Nephron (organoid): ENCODE measurements around the gene MSI2.

ENCODE experiments used
- H3K27ac Mint-ChIP-seq, 3 experiments: 2 replicates each; pipeline ENCODE4 v1.8.0; 2020; ENCODE audit warnings: mixed read lengths in 3 of 3, mild to moderate bottlenecking in 2 of 3, moderate library complexity in 1 of 3
- H3K27me3 Mint-ChIP-seq: 2 replicates; pipeline ENCODE4 v1.8.0; 2021; ENCODE audit warnings: low read depth, mild to moderate bottlenecking, moderate library complexity, mixed read lengths
- H3K36me3 Mint-ChIP-seq: 2 replicates; pipeline ENCODE4 v1.8.0; 2020; ENCODE audit warnings: low read depth, mixed read lengths
- H3K4me1 Mint-ChIP-seq: 2 replicates; pipeline ENCODE4 v1.8.0; 2020; ENCODE audit warnings: mixed read lengths
- H3K4me3 Mint-ChIP-seq, 3 experiments: 2 replicates each; pipeline ENCODE4 v1.8.0; 2020; ENCODE audit warnings: mild to moderate bottlenecking in 3 of 3, mixed read lengths in 3 of 3, moderate library complexity in 2 of 3
- H3K9me3 Mint-ChIP-seq: 2 replicates; pipeline ENCODE4 v1.8.0; 2020; ENCODE audit warnings: mixed read lengths
- CTCF ChIP-seq, 3 experiments: fragments of 200-600 bp; sonication (generic); IDR thresholded peaks; one replicate each; pipeline ENCODE4 v1.5.0; 2021; ENCODE audit warnings: antibody characterized with exemption in 3 of 3; ENCODE audit not compliant: unreplicated experiment in 3 of 3

MSI2 gene

GRCh38 chr17:57255776-57256681 is at the start of gene MSI2:
Gene MSI2 (plus strand): TSS chr17:57256523. CDS start chr17:57256743, 220 bp downstream.
- Mint-ChIP-seq H3K27me3 (peaks cover 41% of the 10 kb centered on the region), H3K4me3 (peak within 1 kb of the TSS; percentile 94 to 97 (median 94)), H3K9me3 (peaks cover 6% of the 10 kb centered on the region), H3K36me3 (peaks cover 18% of the 10 kb centered on the region), H3K4me1 (peaks cover 33% of the 10 kb centered on the region), H3K27ac (peak within 1 kb of the TSS; percentile 53 to 90 (median 87))
- no peak for TF ChIP-seq CTCF (IDR thresholded peaks at IDR 0.05; ENCODE audit: unreplicated experiment in 3 of 3)

GRCh38 chr17:57206928-57207327 is 49.4 kb upstream of the MSI2 start:
- Mint-ChIP-seq H3K9me3 (peaks cover 24% of the 10 kb centered on the region), H3K4me1 (no peaks in the 10 kb centered on the region), H3K27ac (no peak overlapping the region), H3K36me3 (no peaks in the 10 kb centered on the region), H3K4me3 (no peak overlapping the region), H3K27me3 (peaks cover 13% of the 10 kb centered on the region)
- no peak for TF ChIP-seq CTCF (IDR thresholded peaks at IDR 0.05; ENCODE audit: unreplicated experiment in 3 of 3)

GRCh38 chr17:57207396-57207795 is 48.9 kb upstream of the MSI2 start:
- Mint-ChIP-seq H3K4me1 (no peaks in the 10 kb centered on the region), H3K4me3 (no peak overlapping the region)
- TF ChIP-seq CTCF (IDR thresholded peaks at IDR 0.05; ENCODE audit: unreplicated experiment in 3 of 3), result no peak

GRCh38 chr17:57210224-57210553 is 46.1 kb upstream of the MSI2 start:
- TF ChIP-seq CTCF (IDR thresholded peaks at IDR 0.05; ENCODE audit: unreplicated experiment in 3 of 3), result no peak
- no peaks in the 10 kb centered on the region for H3K4me1 Mint-ChIP-seq
- H3K27me3 Mint-ChIP-seq, result no peaks in the 10 kb centered on the region
- no peaks in the 10 kb centered on the region for H3K36me3 Mint-ChIP-seq
- H3K27ac Mint-ChIP-seq, result no peak overlapping the region
- no peak overlapping the region for H3K4me3 Mint-ChIP-seq
- H3K9me3 Mint-ChIP-seq, result peaks cover 24% of the 10 kb centered on the region

More at GRCh38 chr17:57207396-57207795, 48.9 kb upstream of the MSI2 start:
- Mint-ChIP-seq H3K36me3 (no peaks in the 10 kb centered on the region), H3K27me3 (peaks cover 10% of the 10 kb centered on the region), H3K9me3 (peaks cover 24% of the 10 kb centered on the region), H3K27ac (no peak overlapping the region)

GRCh38 chr17:57210972-57211411 is 45.3 kb upstream of the MSI2 start:
- no peak for TF ChIP-seq CTCF (IDR thresholded peaks at IDR 0.05; ENCODE audit: unreplicated experiment in 3 of 3)
- Mint-ChIP-seq H3K36me3 (no peaks in the 10 kb centered on the region), H3K27me3 (no peaks in the 10 kb centered on the region), H3K4me3 (no peak overlapping the region), H3K27ac (no peak overlapping the region), H3K4me1 (no peaks in the 10 kb centered on the region), H3K9me3 (peaks cover 22% of the 10 kb centered on the region)

- Mint-ChIP-seq H3K9me3 (peaks cover 17% of the 10 kb centered on the region), H3K4me1 (no peaks in the 10 kb centered on the region), H3K27me3 (peaks cover 3% of the 10 kb centered on the region), H3K27ac (no peak overlapping the region), H3K4me3 (no peak overlapping the region), H3K36me3 (no peaks in the 10 kb centered on the region)
- TF ChIP-seq CTCF (IDR thresholded peaks at IDR 0.05; ENCODE audit: unreplicated experiment in 3 of 3), result no peak
Observed at GRCh38 chr17:57211543-57211942, 44.8 kb upstream of the MSI2 start.
